KMS-11 (cell line): ENCODE measurements around the gene MKKS.

Experiments used
- H2AFZ ChIP-seq: fragments of 200-600 bp; sonication (generic); 2 replicates; pipeline ENCODE4 v1.6.1; 2016; ENCODE audit warnings: antibody characterized with exemption, mixed run types, low read depth
- H3K27ac ChIP-seq: fragments of 200-600 bp; sonication (generic); 2 replicates; pipeline ENCODE4 v1.6.1; 2016; ENCODE audit warnings: mild to moderate bottlenecking, mixed run types
- H3K27me3 ChIP-seq: fragments of 200-600 bp; sonication (generic); 2 replicates; pipeline ENCODE4 v1.6.1; 2017; ENCODE audit warnings: mild to moderate bottlenecking, low read depth, mixed run types, moderate library complexity; ENCODE audit not compliant: insufficient read depth
- H3K36me3 ChIP-seq: fragments of 200-600 bp; sonication (generic); 2 replicates; pipeline ENCODE4 v1.6.1; 2017; ENCODE audit warnings: mild to moderate bottlenecking, mixed run types; ENCODE audit not compliant: insufficient read depth
- H3K4me1 ChIP-seq: fragments of 200-600 bp; sonication (generic); 2 replicates; pipeline ENCODE4 v1.6.1; 2016; ENCODE audit warnings: mild to moderate bottlenecking, low read depth, mixed run types; ENCODE audit not compliant: poor library complexity, severe bottlenecking
- H3K4me2 ChIP-seq: fragments of 200-600 bp; sonication (generic); 2 replicates; pipeline ENCODE4 v1.7.0; 2016; ENCODE audit warnings: mild to moderate bottlenecking, mixed run types
- H3K4me3 ChIP-seq: fragments of 200-600 bp; sonication (generic); IDR thresholded peaks from 2 replicates; pipeline ENCODE4 v1.6.1; 2017; ENCODE audit warnings: low read depth, low read length, mixed read lengths; ENCODE audit not compliant: insufficient read depth
- H3K79me2 ChIP-seq: fragments of 200-600 bp; sonication (generic); 2 replicates; pipeline ENCODE4 v1.6.1; 2016; ENCODE audit warnings: low read depth, mixed run types; ENCODE audit not compliant: insufficient read depth
- H3K9ac ChIP-seq: fragments of 200-600 bp; sonication (generic); 2 replicates; pipeline ENCODE4 v1.6.1; 2016; ENCODE audit warnings: mild to moderate bottlenecking, mixed run types
- H4K20me1 ChIP-seq: fragments of 200-600 bp; sonication (generic); 2 replicates; pipeline ENCODE4 v1.6.1; 2016; ENCODE audit warnings: mild to moderate bottlenecking, mixed run types; ENCODE audit not compliant: insufficient read depth
- CTCF ChIP-seq: fragments of 200-600 bp; sonication (generic); conservative IDR thresholded peaks from 2 replicates; pipeline ENCODE4 v1.6.1; 2017; ENCODE audit warnings: low read depth, mild to moderate bottlenecking, antibody characterized with exemption, low read length, moderate library complexity, mixed read lengths

MKKS gene

GRCh38 chr20:10433623-10434466 lies at the start of gene MKKS:
Gene MKKS (minus strand): TSS chr20:10434222. CDS start chr20:10413514, 20,708 bp downstream.
- no peak within 1 kb of the TSS for H3K4me3 ChIP-seq
- H2AFZ ChIP-seq, result peak within 1 kb of the TSS; percentile 39
- peak within 1 kb of the TSS; percentile 94 for H3K9ac ChIP-seq
- H3K4me2 ChIP-seq, result peak within 1 kb of the TSS; percentile 54
- H3K36me3 ChIP-seq, result no peaks in the 10 kb centered on the region
- no peaks in the 10 kb centered on the region for H3K27me3 ChIP-seq
- TF ChIP-seq CTCF, result no peak
- H3K4me1 ChIP-seq, result peaks cover 13% of the 10 kb centered on the region
- H3K79me2 ChIP-seq, result peaks cover 14% of the 10 kb centered on the region; the same call in 1 of the 2 replicates
- no peaks in the 10 kb centered on the region for H4K20me1 ChIP-seq
- H3K27ac ChIP-seq, result peak within 1 kb of the TSS; percentile 89

- no peaks in the 10 kb centered on the region for H3K4me1 ChIP-seq
- no peak overlapping the region for H3K9ac ChIP-seq
- no peak overlapping the region for H3K27ac ChIP-seq
- H3K4me3 ChIP-seq, result no peak overlapping the region
- H2AFZ ChIP-seq, result no peak overlapping the region
- no peaks in the 10 kb centered on the region for H3K36me3 ChIP-seq
- H3K27me3 ChIP-seq, result no peaks in the 10 kb centered on the region
- no peaks in the 10 kb centered on the region for H4K20me1 ChIP-seq
- no peak overlapping the region for H3K4me2 ChIP-seq
- H3K79me2 ChIP-seq, result no peaks in the 10 kb centered on the region
- TF ChIP-seq CTCF, result no peak
Measured at GRCh38 chr20:10483691-10484090, 49.7 kb upstream of the MKKS start.

GRCh38 chr20:10481676-10482075 lies 47.7 kb upstream of the MKKS start:
- Histone ChIP-seq H3K4me1 (peaks cover 6% of the 10 kb centered on the region), H3K4me3 (no peak overlapping the region), H3K4me2 (no peak overlapping the region), H2AFZ (no peak overlapping the region), H3K27me3 (no peaks in the 10 kb centered on the region), H4K20me1 (no peaks in the 10 kb centered on the region), H3K36me3 (no peaks in the 10 kb centered on the region), H3K79me2 (no peaks in the 10 kb centered on the region), H3K9ac (no peak overlapping the region), H3K27ac (no peak overlapping the region)
- TF ChIP-seq CTCF, result no peak

- no peaks in the 10 kb centered on the region for H3K79me2 ChIP-seq
Measured at GRCh38 chr20:10478930-10479329, 44.9 kb upstream of the MKKS start.

More at GRCh38 chr20:10478930-10479329, 44.9 kb upstream of the MKKS start:
- TF ChIP-seq CTCF, result no peak
- H4K20me1 ChIP-seq, result no peaks in the 10 kb centered on the region
- H3K27me3 ChIP-seq, result no peaks in the 10 kb centered on the region
- no peak overlapping the region for H3K27ac ChIP-seq
- no peak overlapping the region for H3K4me3 ChIP-seq
- H3K36me3 ChIP-seq, result no peaks in the 10 kb centered on the region
- H3K4me2 ChIP-seq, result no peak overlapping the region
- H2AFZ ChIP-seq, result no peak overlapping the region
- H3K9ac ChIP-seq, result no peak overlapping the region
- H3K4me1 ChIP-seq, result peaks cover 18% of the 10 kb centered on the region
